Keratinocyte (primary cell): ENCODE results near the gene EML2.
A peak's percentile ranks its signal among the peaks of the same experiment; 100 is the strongest.

Source experiments
- CTCF ChIP-seq, 3 experiments: IDR thresholded peaks in 1 of 3; conservative IDR thresholded peaks in 1 of 3; optimal IDR thresholded peaks in 1 of 3; 2 replicates in 2 of 3; 3 replicates in 1 of 3; pipeline versions ENCODE3 to v1.5.1; 2011; ENCODE audit warnings: low read length in 3 of 3, mild to moderate bottlenecking in 3 of 3, moderate library complexity in 2 of 3, control low read depth in 1 of 3, inconsistent platforms in 1 of 3; ENCODE audit not compliant: insufficient read depth in 2 of 3; ENCODE audit errors: extremely low read depth in 1 of 3
- EZH2 ChIP-seq: IDR thresholded peaks from one replicate; pipeline ENCODE4 v1.6.1; 2012; ENCODE audit warnings: inconsistent platforms, mild to moderate bottlenecking, low read length, moderate library complexity

- peak in 1 of 3 experiments; percentile 11 for TF ChIP-seq CTCF (optimal IDR thresholded peaks at IDR 0.05 in 1 of 3, IDR thresholded peaks at IDR 0.05 in 1 of 3, conservative IDR thresholded peaks at IDR 0.05 in 1 of 3; ENCODE audit: extremely low read depth in 1 of 3, insufficient read depth in 2 of 3, low read length in 3 of 3)
- TF ChIP-seq EZH2 = no peak
These were observed 48.4 kb upstream of the EML2 start for GRCh38 chr19:45687599-45687998.
